Activated CD4-positive, alpha-beta T cell treated with anti-CD3 and anti-CD28 coated beads, Interleukin-2, amount 10 ng/mL, durations not matched to agents 24 days and 14 days (primary cell): ENCODE results near the gene PPP1R8. TPM values are rescaled to one million over a fixed set of nuclear protein-coding genes. Genes with fewer than 3 reads are reported as not detected.
"Not testable (repeated sequence)": the region's sequence is repeated elsewhere in the genome, so short reads cannot be mapped to it uniquely, and the experiment has no call there.

Experiments used
- DNase-seq: peaks from one replicate; pipeline ENCODE4 v3.0.0; 2022
- H3K27ac Mint-ChIP-seq: one replicate; pipeline ENCODE4 v1.8.0; 2022; ENCODE audit warnings: mild to moderate bottlenecking, mixed read lengths
- H3K27me3 Mint-ChIP-seq: one replicate; pipeline ENCODE4 v1.8.0; 2022; ENCODE audit warnings: mixed read lengths
- H3K36me3 Mint-ChIP-seq: one replicate; pipeline ENCODE4 v1.8.0; 2022; ENCODE audit warnings: low read depth, mild to moderate bottlenecking, mixed read lengths
- H3K4me1 Mint-ChIP-seq: one replicate; pipeline ENCODE4 v1.8.0; 2021; ENCODE audit warnings: mixed read lengths
- H3K4me3 Mint-ChIP-seq: one replicate; pipeline ENCODE4 v1.8.0; 2022; ENCODE audit warnings: mild to moderate bottlenecking, moderate library complexity, mixed read lengths
- H3K9me3 Mint-ChIP-seq: one replicate; pipeline ENCODE4 v1.8.0; 2021; ENCODE audit warnings: mixed read lengths
- intact Hi-C: fragments of 100-400 bp; cut with micrococcal nuclease; formaldehyde crosslinking; loops from one replicate; pipeline ENCODE4 v1.15.1; 2023
- total RNA-seq: library from RNA; stranded (reverse); gene quantifications from 2 replicates; pipeline ENCODE4 v1.2.3, GENCODE V29; 2022

PPP1R8 gene
- total RNA-seq, result 80.3 TPM in 2 replicates

- Mint-ChIP-seq H3K36me3 (peaks cover 24% of the 10 kb centered on the region), H3K4me1 (peaks cover 22% of the 10 kb centered on the region), H3K4me3 (peak within 1 kb of the TSS; percentile 95), H3K27ac (peak within 1 kb of the TSS; percentile 90), H3K9me3 (no peaks in the 10 kb centered on the region), H3K27me3 (no peaks in the 10 kb centered on the region)
- intact Hi-C loops, result loop anchor here (2.0 kb wide), 3 partner anchors 58 to 162 kb away; partner anchors contain the start of genes FAM76A and STX12
- peak; percentile 97 for DNase-seq
Observed at GRCh38 chr1:27830621-27831440, at the start of gene PPP1R8. PPP1R8 (plus strand) TSS chr1:27830782; CDS start chr1:27830836, 54 bp downstream.

DNA sequence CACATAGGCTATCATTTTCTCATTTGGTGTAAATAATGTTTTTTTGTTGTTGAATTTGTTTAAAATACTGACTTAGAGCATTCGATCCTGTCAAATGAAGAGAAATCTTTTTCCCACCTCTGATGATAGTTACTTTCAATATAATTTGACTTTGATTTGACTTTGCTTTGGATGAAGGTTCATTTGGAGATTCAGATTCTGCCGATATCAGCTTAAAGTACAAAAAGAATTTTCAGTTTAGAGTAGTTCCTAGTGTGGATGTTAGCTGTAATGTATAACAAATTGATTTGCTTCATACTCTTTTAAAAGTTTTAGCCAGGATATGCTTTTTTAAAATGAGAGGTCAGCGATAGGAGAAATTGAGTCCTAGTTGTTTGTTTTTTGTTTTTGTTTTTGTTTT, 47.6 kb upstream of the PPP1R8 start:
- intact Hi-C loops, result no loop called here
- H3K9me3 Mint-ChIP-seq, result no peaks in the 10 kb centered on the region
- no peak for DNase-seq
- peaks cover 16% of the 10 kb centered on the region for H3K4me1 Mint-ChIP-seq
- H3K27ac Mint-ChIP-seq, result peak overlapping the region; percentile 29
- H3K36me3 Mint-ChIP-seq, result peaks cover 7% of the 10 kb centered on the region
- no peaks in the 10 kb centered on the region for H3K27me3 Mint-ChIP-seq
- no peak overlapping the region for H3K4me3 Mint-ChIP-seq

GRCh38 chr1:27784700-27785099, 45.9 kb upstream of the PPP1R8 start:
- no peak overlapping the region for H3K4me3 Mint-ChIP-seq
- no peaks in the 10 kb centered on the region for H3K9me3 Mint-ChIP-seq
- no peaks in the 10 kb centered on the region for H3K27me3 Mint-ChIP-seq
- no peak for DNase-seq
- H3K36me3 Mint-ChIP-seq, result peaks cover 12% of the 10 kb centered on the region
- peaks cover 17% of the 10 kb centered on the region for H3K4me1 Mint-ChIP-seq
- intact Hi-C loops, result no loop called here
- H3K27ac Mint-ChIP-seq, result no peak overlapping the region

DNA sequence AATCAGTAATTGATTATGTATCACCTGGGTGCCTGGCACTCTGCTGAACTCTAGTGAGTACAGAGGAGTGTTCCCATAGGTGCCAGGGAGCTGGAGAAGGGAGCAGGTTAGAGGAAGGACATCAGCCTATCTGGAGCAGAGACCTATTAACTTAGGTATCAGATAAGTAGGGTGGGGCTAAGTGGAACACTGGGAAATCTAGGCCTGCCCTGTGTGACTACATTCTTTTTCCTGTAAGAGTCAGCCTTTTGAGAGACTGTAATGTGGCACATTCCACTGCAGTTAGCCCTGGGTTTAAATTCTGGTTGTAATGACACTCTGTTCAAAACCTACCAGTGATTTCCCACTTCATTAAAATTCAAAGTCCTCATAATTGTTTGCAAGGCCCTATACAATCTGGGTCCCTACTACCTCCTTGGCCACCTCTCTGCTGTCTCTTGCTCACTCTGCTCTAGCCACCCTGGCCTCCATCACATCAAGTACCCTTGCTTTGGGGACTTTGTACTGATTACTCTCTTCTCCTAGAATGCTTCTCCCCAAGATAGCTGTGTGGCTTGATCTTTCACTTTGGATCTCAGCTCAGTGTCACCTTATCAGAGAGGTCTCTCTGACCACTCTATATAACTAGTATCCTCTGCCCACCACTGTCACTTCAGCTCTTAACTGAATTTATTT, 44.7 kb upstream of the PPP1R8 start:
- no peaks in the 10 kb centered on the region for H3K27me3 Mint-ChIP-seq
- peaks cover 17% of the 10 kb centered on the region for H3K4me1 Mint-ChIP-seq
- no peak overlapping the region for H3K27ac Mint-ChIP-seq
- H3K9me3 Mint-ChIP-seq, result no peaks in the 10 kb centered on the region
- no peak for DNase-seq
- intact Hi-C loops, result no loop called here
- H3K36me3 Mint-ChIP-seq, result peaks cover 21% of the 10 kb centered on the region
- no peak overlapping the region for H3K4me3 Mint-ChIP-seq

DNA sequence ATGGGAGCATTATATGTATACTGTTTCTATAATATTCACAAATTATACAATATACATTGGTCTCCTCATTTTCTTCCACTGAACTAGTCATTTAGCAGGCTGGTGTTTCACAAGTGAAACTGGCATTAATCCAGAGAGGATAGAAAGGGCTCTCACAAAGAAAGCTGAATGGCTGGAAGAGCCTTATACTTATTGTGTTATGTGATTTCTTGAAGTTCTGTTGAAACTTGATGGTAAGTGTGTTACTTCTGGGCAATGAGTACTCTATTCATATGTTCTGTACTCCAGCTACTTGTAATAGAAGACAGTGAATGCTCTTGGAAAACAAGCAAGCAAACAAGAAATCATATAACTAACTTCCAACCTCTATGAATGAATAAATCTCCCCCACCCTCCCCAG, 42.7 kb upstream of the PPP1R8 start:
- peaks cover 22% of the 10 kb centered on the region for H3K36me3 Mint-ChIP-seq
- no peak overlapping the region for H3K27ac Mint-ChIP-seq
- no peaks in the 10 kb centered on the region for H3K27me3 Mint-ChIP-seq
- H3K4me3 Mint-ChIP-seq, result no peak overlapping the region
- peaks cover 14% of the 10 kb centered on the region for H3K4me1 Mint-ChIP-seq
- DNase-seq, result no peak
- intact Hi-C loops, result no loop called here
- H3K9me3 Mint-ChIP-seq, result no peaks in the 10 kb centered on the region

GRCh38 chr1:27789540-27790041, 41.0 kb upstream of the PPP1R8 start:
- intact Hi-C loops, result no loop called here
- Mint-ChIP-seq H3K36me3 (peaks cover 31% of the 10 kb centered on the region), H3K4me3 (no peak overlapping the region), H3K4me1 (peaks cover 12% of the 10 kb centered on the region), H3K27ac (no peak overlapping the region), H3K27me3 (no peaks in the 10 kb centered on the region), H3K9me3 (no peaks in the 10 kb centered on the region)
- DNase-seq, result no peak

DNA sequence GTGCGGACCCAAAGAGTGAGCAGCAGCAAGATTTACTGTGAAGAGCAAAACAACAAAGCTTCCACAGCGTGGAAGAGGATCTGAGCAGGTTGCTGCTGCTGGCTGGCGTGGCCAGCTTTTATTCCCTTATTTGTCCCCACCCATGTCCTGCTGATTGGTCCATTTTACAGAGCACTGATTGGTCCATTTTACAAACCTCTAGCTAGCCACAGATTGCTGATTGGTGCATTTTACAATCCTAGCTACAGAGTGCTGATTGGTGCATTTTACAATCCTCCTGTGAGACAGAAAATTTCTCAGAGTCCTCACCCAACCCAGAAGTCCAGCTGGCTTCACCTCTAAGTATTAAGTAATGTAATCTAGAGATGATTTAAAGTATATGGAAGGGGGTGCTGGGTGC, 40.3 kb upstream of the PPP1R8 start:
- peaks cover 34% of the 10 kb centered on the region for H3K36me3 Mint-ChIP-seq
- H3K27ac Mint-ChIP-seq, H3K27me3 Mint-ChIP-seq, intact Hi-C loops, DNase-seq, H3K4me3 Mint-ChIP-seq, H3K9me3 Mint-ChIP-seq: not testable (repeated sequence)
- peaks cover 12% of the 10 kb centered on the region for H3K4me1 Mint-ChIP-seq

GRCh38 chr1:27795601-27796000, 35.0 kb upstream of the PPP1R8 start:
- intact Hi-C loops, result no loop called here
- Mint-ChIP-seq H3K27ac (no peak overlapping the region), H3K4me3 (no peak overlapping the region), H3K27me3 (no peaks in the 10 kb centered on the region), H3K9me3 (no peaks in the 10 kb centered on the region), H3K4me1 (no peaks in the 10 kb centered on the region), H3K36me3 (peaks cover 42% of the 10 kb centered on the region)
- DNase-seq, result no peak

- DNase-seq, result no peak
Observed at GRCh38 chr1:27804791-27805190, 25.8 kb upstream of the PPP1R8 start.

DNA sequence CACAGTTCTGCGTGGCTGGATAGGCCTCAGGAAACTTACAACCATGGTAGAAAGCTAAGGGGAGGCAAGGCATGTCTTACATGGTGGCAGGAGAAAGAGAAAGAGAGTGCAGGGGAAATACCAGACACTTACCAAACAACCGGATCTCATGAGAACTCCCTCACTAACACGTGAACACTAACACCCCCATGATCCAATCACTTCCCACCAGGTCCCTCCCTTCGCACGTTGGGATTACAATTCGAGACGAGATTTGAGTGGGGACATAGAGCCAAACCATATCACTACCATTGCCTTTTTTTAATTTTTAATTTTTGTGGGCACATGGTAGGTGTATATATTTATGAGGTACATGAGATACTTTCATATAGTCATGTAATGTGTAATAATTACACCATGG, 23.8 kb upstream of the PPP1R8 start:
- Mint-ChIP-seq H3K9me3 (no peaks in the 10 kb centered on the region), H3K4me1 (no peaks in the 10 kb centered on the region), H3K4me3 (no peak overlapping the region), H3K27me3 (no peaks in the 10 kb centered on the region), H3K36me3 (peaks cover 40% of the 10 kb centered on the region), H3K27ac (no peak overlapping the region)
- intact Hi-C loops, result no loop called here
- DNase-seq, result no peak

More at GRCh38 chr1:27804791-27805190, 25.8 kb upstream of the PPP1R8 start:
- Mint-ChIP-seq H3K9me3 (no peaks in the 10 kb centered on the region), H3K36me3 (peaks cover 42% of the 10 kb centered on the region), H3K4me1 (no peaks in the 10 kb centered on the region), H3K4me3 (no peak overlapping the region), H3K27me3 (no peaks in the 10 kb centered on the region), H3K27ac (no peak overlapping the region)
- intact Hi-C loops, result no loop called here

GRCh38 chr1:27807385-27807784, 23.2 kb upstream of the PPP1R8 start:
- no peaks in the 10 kb centered on the region for H3K27me3 Mint-ChIP-seq
- peaks cover 39% of the 10 kb centered on the region for H3K36me3 Mint-ChIP-seq
- no peaks in the 10 kb centered on the region for H3K9me3 Mint-ChIP-seq
- H3K4me1 Mint-ChIP-seq, result no peaks in the 10 kb centered on the region
- H3K4me3 Mint-ChIP-seq, result no peak overlapping the region
- DNase-seq, result no peak
- intact Hi-C loops, result no loop called here
- no peak overlapping the region for H3K27ac Mint-ChIP-seq

DNA sequence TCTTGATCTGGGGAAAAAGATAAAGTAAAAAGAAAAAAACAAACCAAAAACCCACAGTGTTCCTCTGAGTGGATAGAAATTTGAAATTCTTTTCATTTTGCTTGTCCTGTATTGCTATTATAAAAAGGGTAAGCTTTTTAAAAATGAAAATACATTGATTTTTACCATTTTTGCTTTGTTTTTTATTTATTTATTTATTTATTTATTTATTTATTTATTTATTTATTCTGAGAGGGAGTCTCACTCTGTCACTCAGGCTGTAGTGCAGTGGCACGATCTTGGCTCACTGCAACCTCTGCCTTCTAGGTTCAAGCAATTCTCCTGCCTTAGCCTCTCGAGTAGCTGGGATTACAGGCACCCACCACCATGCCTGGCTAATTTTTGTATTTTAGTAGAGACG, 22.5 kb upstream of the PPP1R8 start:
- H3K27me3 Mint-ChIP-seq, H3K27ac Mint-ChIP-seq, H3K9me3 Mint-ChIP-seq, intact Hi-C loops, DNase-seq, H3K4me3 Mint-ChIP-seq, H3K4me1 Mint-ChIP-seq: not testable (repeated sequence)
- H3K36me3 Mint-ChIP-seq, result peaks cover 38% of the 10 kb centered on the region

- Mint-ChIP-seq H3K9me3 (no peaks in the 10 kb centered on the region), H3K36me3 (peaks cover 36% of the 10 kb centered on the region)
- intact Hi-C loops, result no loop called here
Observed at GRCh38 chr1:27809883-27810282, 20.7 kb upstream of the PPP1R8 start.

GRCh38 chr1:27811741-27812500, 18.7 kb upstream of the PPP1R8 start:
- Mint-ChIP-seq H3K27me3 (no peaks in the 10 kb centered on the region), H3K27ac (no peak overlapping the region), H3K4me3 (no peak overlapping the region), H3K36me3 (peaks cover 34% of the 10 kb centered on the region), H3K9me3 (no peaks in the 10 kb centered on the region), H3K4me1 (no peaks in the 10 kb centered on the region)
- no peak for DNase-seq
- intact Hi-C loops, result no loop called here

More at GRCh38 chr1:27809883-27810282, 20.7 kb upstream of the PPP1R8 start:
- Mint-ChIP-seq H3K27ac (no peak overlapping the region), H3K27me3 (no peaks in the 10 kb centered on the region), H3K4me1 (no peaks in the 10 kb centered on the region), H3K4me3 (no peak overlapping the region)
- no peak for DNase-seq
